DMS53 (cell line): ENCODE measurements around the gene CRTAC1.
A peak's percentile ranks its signal among the peaks of the same experiment; 100 is the strongest.

Source experiments
- DNase-seq: peaks from one replicate; lab custom pipeline; 2025; lab: John Stamatoyannopoulos, UW

CRTAC1 gene

DNA sequence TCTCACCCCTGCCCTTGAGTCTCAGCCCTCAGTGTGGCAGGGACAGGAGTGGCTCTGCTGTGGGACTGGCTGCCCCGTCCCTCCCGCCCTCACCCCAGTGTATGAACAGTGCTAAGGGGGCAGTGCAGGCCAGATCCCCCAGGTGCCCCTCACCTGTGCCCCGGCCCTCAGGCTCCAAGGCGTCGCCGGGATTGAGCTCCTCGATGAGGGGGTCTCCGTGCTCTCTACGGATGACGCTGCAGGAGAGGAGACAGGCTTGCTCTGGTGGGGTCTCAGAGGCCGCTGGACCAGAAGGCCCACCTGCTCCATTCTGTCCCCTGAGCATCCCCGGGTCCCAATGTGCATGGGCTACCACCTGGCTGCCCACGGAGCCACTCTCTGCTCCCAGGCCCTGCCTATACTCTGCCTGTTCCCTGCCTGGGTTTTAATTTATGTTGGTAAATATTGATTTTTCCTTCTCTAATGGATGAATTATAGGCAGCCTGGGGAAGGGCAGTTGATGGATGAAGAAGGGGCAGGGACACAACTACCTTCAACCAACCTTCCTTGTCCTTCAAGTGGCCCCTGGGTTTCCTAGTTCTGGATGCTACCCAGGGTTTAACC lies 133.6 kb downstream of the CRTAC1 start:
- DNase-seq: peak; percentile 21

- DNase-seq: peak; percentile 33
These were observed 134.5 kb downstream of the CRTAC1 start for GRCh38 chr10:97895915-97896314.

DNA sequence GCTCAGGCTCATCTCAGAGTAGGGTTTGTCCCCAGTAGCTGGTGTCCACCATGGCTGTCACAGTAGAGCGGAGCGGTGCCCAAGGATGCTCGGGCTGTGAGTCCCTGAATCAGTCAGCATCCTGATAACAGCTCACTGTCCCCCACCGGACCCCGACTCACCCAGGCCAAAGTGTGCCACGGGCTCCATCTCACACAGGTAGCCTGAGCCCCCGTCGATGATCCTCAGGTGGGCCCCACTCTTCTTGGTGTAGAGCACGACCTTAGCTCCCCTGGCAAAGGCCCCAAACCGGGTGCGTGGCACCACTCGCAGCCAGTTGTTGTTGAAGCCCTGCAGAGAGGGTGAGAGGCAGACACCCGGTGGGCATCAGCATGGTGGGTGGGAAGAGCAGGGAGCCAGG lies 135.3 kb downstream of the CRTAC1 start:
- DNase-seq: no peak

GRCh38 chr10:97894092-97894491 lies 136.3 kb downstream of the CRTAC1 start:
- DNase-seq: peak; percentile 27

- no peak for DNase-seq
These were observed 137.5 kb downstream of the CRTAC1 start for GRCh38 chr10:97892939-97893338.

DNA sequence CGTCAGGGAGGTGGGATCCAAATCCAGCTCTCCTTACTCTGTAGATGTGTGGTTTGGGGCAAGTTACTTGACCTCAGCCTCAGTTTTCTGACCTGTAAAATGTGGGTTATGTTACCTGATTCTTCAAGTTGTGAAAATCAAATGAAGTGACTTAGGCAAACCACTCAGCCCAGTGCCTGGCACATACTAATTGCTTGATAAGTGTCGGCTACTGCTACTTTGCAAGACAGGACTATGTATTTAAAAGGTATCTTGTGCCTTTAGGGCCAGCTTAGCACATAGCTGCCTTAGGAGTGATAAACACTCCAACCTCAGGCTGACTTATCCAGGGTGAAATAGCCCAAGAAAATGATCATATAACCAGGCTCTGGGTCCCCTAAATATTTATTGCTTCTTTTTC lies 137.9 kb downstream of the CRTAC1 start:
- no peak for DNase-seq

DNA sequence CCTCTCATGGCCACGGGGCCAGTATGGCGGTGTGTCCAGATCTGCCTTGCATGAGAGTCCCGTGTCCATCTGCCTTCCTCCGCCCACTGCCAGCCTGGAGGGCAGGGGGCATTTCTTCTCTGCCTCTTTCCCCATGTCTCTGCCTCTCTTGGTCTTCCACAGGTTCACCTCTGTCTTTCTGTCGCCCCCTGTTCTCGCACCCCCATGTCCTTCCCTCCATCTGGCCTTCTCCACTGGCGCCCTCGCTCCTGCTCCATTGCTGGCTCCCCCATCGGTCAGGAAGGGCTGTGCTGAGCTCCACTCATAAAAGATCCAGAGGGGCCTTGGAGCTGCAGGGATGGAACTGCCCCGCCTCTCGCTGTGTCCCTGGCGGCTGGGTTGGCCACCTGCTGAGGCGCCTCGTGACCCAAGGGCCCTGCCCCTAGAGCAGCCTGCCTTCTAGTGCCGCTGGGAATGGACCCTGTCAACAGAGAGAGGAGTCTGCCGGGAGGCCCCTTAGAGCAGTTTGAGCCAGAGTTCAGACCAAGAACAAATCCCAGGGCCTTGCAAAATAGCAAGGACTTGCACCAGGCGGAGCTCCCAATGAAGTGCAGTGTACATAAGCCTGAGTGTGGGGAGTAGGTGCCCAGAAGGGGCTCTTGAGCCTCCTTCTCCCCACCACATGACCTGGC lies 138.8 kb downstream of the CRTAC1 start:
- peak; percentile 31 for DNase-seq

DNA sequence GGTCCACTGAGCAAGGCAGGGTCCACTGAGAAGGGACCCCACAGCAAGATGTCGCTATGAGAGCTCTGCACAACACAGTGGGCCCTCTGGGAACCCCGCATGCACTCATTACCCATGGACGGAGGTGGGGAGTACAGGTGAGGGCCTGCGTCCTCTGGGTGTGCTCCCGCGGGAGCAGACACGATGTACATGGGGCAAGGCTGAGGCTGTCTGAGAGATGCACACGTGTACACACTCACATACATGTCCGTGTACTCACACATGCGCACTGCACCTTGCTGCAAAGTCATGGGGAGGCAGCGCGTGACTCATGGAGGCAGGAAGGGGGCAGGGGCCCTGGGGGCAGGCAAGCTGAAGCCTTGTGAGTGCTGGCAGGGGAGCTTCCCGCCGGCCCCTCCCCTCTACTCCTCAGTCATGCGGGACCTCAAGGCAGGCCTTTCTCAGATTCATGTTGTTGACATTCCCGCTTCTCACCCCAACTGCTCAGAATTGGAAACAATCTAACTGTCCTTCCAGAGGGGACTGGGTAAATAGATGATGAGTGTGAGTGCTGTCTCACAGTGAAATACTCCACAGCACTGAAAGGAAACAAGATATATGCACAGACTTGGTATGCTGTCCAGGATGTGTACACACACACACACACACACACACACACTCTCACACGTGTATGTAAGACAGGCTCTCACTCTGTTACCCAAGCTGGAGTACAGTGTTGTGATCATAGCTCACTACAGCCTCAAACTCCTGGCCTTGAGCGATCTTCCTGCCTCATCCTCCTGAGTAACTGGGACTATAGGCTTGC lies 140.8 kb downstream of the CRTAC1 start:
- peak; percentile 58 for DNase-seq

GRCh38 chr10:97888641-97889262 lies 141.7 kb downstream of the CRTAC1 start:
- peak; percentile 52 for DNase-seq

DNA sequence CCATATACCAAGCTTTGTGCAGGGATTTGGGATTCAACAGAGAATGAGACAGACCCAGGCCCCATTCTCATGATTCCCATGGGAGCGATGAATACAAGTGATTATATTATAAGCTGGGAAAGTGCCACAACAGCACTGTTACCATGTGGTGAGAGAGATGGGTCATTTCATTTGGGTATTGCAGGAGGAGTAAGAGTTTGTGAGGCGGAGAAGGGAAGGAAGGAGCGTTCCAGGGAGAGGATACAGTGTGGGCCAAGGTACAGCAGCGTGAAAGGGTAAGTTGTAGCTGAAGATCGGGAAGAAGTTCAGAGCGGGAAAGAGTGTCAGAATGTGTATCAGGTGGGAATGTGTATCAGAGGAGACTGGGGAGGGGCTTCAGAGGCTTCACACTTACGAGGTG lies 142.3 kb downstream of the CRTAC1 start:
- no peak for DNase-seq

- DNase-seq: no peak
These were observed 143.0 kb downstream of the CRTAC1 start for GRCh38 chr10:97887399-97887798.

DNA sequence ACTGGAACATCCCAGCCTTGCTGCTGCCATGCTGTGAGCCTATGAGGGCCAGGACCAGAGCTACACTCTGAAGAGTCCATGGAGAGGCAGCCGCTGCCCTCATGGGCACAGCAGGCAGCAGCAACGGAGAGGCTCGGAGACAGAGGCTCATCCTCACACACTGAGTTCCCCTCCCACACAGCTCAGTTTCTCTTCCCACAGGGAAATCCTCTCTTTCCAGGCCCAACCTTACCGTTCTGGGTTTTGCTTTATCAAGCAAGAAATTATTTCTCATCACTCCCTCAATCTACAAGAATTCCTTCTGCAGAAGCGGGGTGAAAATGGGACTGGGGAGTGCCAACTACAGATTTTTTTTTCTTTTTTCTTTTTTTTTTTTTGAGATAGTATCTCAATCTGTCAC lies 144.1 kb downstream of the CRTAC1 start:
- no peak for DNase-seq

DNA sequence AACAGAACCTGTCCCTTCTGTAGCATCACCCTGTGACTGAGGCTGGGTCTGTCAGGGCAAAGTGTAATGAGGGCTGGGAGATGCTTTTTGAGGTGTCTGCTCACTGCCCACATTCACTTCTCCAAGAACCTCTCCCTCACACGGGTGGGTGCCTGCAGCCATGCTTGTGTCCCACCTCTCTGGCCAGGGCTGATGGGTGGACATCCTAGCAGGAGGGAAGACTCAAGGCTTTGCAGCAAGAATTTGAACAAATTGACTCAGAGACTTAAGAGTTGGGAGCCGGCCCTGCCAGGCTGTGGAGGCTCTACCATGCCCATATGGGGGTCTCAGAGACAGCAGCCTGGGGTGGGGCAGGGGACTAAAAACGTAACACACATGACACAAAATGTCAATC lies 147.3 kb downstream of the CRTAC1 start:
- no peak for DNase-seq

DNA sequence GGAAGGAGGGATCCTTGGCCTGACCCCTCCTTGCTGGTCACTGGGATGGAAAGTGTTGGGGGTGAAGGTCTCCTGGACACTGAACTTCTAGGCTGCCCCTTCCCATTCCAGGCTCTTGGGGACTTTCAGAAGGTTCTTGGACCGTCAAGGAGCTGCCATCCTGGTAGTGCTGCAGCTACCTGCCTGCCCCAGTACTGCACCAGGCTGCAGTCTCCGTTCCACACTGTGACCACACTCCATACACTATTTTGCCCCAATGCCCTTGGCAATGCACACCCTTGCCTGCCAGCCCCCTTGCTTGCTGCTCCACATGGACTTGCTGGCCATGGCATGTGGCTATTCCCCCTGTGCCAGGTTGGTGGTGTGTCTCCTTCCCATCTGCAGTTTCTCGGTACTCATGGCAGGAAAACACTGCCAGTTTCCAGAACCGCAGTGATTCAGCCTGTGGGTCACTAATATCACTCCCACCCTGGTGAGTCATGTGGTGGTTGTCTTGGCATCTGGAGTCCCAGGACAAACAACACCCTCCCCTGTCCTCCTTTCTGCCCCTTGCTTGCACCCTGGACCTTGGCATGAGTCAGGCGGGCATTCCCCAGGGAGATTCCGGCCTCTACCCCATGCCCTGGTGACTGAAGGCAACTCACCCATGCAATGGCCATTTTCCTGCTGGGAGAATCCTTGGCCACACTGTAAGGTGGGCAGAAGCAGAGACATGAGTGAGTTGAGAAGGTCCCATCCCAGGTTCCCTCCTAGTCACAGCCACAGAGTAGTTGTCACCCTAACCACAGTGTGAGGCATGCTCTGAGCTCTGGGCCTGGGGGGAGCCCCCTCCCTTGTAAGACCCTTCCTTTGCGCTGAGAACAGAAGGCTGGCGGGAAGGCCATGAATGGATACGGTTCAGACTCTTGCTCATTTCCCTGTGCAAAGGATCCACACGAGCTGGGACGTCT lies 148.0 kb downstream of the CRTAC1 start:
- peak; percentile 77 for DNase-seq

DNA sequence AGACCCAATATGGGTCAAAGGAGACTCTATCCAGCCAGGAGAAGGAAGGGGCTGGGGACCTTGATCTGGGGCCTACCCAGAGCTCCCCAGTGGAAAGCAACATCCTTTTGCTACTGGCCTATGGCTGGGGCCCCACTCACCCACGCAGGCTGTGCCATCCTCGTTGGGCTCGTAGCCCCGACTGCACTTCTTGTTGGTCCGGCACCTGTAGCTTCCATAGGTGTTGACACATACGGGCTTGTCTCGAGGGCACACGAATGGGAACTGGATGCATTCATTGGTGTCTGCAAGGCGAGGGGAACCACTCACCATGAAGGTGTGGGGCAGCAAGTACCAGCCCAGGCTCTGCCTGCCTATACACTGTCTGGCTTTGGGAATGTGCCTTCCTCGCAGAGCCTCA lies 150.3 kb downstream of the CRTAC1 start:
- no peak for DNase-seq

- no peak for DNase-seq
These were observed 151.2 kb downstream of the CRTAC1 start for GRCh38 chr10:97879241-97879640.

GRCh38 chr10:97876402-97876801 lies 154.0 kb downstream of the CRTAC1 start:
- no peak for DNase-seq

GRCh38 chr10:97875391-97875790 lies 155.0 kb downstream of the CRTAC1 start:
- DNase-seq: no peak

DNA sequence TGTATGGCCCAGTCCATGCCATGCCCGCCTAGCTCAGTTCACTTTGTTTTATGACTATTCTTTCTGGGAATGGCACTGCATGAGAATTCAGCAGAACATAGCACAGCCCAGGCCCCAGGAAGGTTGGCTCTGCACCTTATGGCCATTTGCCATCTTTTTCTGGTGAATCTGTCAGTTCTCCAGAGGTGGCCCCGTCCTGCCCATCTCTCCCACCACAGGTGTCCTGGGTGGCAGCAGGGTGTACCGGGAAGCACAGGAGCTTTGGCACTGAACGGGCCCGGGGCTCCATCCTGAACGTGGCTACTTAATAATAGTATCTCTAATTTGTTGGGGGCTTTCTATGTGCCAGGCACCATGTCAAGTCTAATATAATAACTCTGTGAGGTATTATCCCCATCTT lies 156.1 kb downstream of the CRTAC1 start:
- no peak for DNase-seq

DNA sequence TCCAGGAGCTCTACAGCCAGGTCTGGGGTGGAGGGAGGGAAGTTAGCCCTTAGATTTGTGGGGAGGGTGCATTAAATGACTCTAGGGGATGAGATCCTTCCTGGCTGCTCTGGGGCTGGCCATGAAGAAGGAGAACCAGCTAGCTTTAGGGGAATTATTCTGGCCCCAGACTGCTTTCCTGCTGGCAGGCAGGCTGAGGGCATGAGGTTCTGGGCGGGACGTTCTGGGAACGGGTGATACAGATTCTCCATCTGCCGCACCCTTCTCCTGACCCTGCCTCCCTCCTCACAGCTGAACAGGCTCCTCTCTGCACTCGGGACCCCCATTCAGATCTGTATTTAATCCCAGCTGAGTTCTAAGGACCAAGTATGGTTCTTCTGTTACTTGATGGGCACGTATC lies 156.9 kb downstream of the CRTAC1 start:
- DNase-seq: no peak

DNA sequence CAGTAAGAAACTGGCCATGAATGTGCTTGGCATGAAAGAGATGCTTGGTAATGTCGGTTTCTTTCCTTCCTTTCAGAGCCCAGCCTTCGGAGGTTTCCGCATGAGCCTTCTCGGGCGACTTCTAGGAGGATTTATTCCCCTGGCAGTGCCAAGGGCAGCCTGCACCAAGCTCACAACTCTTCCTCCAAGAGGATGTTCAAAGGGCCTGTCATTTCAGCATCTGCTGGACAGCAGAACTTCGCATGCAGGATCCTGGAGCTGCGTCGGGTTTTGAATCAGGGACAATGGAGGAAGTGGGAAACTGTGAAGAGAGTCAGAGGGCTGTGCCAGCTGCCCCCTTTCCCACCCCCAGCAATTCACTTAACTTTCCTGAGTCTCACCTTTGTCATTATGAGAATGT lies 159.4 kb downstream of the CRTAC1 start:
- DNase-seq: no peak
